Breast epithelium (tissue), 4 donors: Measurements from ENCODE around the gene TRIM28. TPM values are rescaled to one million over a fixed set of nuclear protein-coding genes. Genes with fewer than 3 reads are reported as not detected.

ENCODE experiments used
- DNase-seq, 2 donors: peaks; one replicate each; pipeline ENCODE4 v3.0.0-alpha.2; 2019; ENCODE audit warnings: low spot score in 2 of 2
- H3K27ac ChIP-seq, 2 donors: fragments of 200-600 bp; sonication (generic) in 1 of 2; one replicate each; pipeline ENCODE4 v1.5.1; 2016 to 2019; ENCODE audit warnings: mild to moderate bottlenecking in 1 of 2
- H3K27me3 ChIP-seq, 2 donors: fragments of 200-600 bp; sonication (generic) in 1 of 2; one replicate each; pipeline versions ENCODE4 v1.5.1 to v1.6.0; 2017 to 2019; ENCODE audit warnings: control low read depth in 1 of 2, mild to moderate bottlenecking in 1 of 2
- H3K36me3 ChIP-seq: fragments of 200-600 bp; one replicate; pipeline ENCODE4 v1.5.1; 2019
- H3K4me1 ChIP-seq, 2 donors: fragments of 200-600 bp; sonication (generic); one replicate each; pipeline ENCODE4 v1.5.1; 2016 to 2019; ENCODE audit warnings: control low read depth in 1 of 2
- H3K4me3 ChIP-seq, 3 donors: fragments of 200-600 bp; sonication (generic); 1 replicate in 2 of 3; 2 replicates in 1 of 3; pipeline ENCODE4 v1.5.1; 2016 to 2019; ENCODE audit warnings: mild to moderate bottlenecking in 3 of 3, moderate library complexity in 2 of 3
- H3K9me3 ChIP-seq, 2 donors: fragments of 200-600 bp; sonication (generic) in 1 of 2; one replicate each; pipeline ENCODE4 v1.5.1; 2016 to 2019; ENCODE audit warnings: control low read depth in 1 of 2
- POLR2A ChIP-seq: fragments of 450-650 bp; IDR thresholded peaks from one replicate; pipeline ENCODE4 v1.6.1; 2016; ENCODE audit warnings: antibody characterized with exemption, mild to moderate bottlenecking, moderate library complexity
- POLR2AphosphoS5 ChIP-seq, 3 donors: sonication (generic); formaldehyde crosslinking; IDR thresholded peaks; one replicate each; pipeline ENCODE4 v1.6.1; 2017; ENCODE audit warnings: antibody characterized with exemption in 3 of 3
- intact Hi-C: fragments of 100-400 bp; cut with DNase I; formaldehyde crosslinking; loops from one replicate; pipeline ENCODE4 v1.15.1; 2023; ENCODE audit warnings: low total_unique reads
- total RNA-seq, 3 donors: library from RNA; depleted of rRNA; stranded (reverse); fragments of >200 nt; gene quantifications; one replicate each; pipeline ENCODE4 v1.1.0, GENCODE V29; 2016
- TF ChIP-seq, protein P1 (sequence below), 3 donors: fragments of 450-650 bp; IDR thresholded peaks; one replicate each; pipeline ENCODE4 v1.5.1; 2016 to 2017; ENCODE audit warnings: antibody characterized with exemption in 3 of 3, mild to moderate bottlenecking in 3 of 3, moderate library complexity in 3 of 3

Gene TRIM28
- total RNA-seq, 3 donors from 2014 or later: 110 to 190 (median 173) TPM

DNA sequence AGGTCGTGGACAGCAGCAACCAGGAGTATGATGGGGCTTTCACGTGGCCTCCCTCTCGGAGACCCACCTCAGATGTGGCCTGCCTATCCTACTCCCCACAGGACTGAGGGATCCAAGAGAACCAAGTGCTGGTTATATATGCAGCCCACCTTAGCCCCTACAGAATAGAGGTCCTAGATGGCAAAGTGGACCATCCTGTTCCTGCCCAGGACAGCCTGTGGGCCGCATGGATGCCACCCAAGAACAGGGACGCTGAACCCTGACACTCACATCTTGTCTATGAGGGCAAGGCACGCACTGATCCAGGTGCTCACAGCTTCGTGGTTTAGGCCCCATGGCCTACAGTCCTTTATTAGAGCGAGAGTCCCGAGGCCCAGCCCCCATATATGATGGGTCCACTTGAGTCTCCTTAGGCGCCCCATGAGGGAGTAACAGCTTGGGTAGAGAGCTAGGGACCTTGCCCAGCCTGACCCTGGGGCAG, 30.6 kb upstream of the TRIM28 start:
- intact Hi-C loops: no loop called here
- no peak for TF ChIP-seq POLR2AphosphoS5 (IDR thresholded peaks at IDR 0.05)
- TF ChIP-seq POLR2A: no peak
- TF ChIP-seq, protein P1, sequence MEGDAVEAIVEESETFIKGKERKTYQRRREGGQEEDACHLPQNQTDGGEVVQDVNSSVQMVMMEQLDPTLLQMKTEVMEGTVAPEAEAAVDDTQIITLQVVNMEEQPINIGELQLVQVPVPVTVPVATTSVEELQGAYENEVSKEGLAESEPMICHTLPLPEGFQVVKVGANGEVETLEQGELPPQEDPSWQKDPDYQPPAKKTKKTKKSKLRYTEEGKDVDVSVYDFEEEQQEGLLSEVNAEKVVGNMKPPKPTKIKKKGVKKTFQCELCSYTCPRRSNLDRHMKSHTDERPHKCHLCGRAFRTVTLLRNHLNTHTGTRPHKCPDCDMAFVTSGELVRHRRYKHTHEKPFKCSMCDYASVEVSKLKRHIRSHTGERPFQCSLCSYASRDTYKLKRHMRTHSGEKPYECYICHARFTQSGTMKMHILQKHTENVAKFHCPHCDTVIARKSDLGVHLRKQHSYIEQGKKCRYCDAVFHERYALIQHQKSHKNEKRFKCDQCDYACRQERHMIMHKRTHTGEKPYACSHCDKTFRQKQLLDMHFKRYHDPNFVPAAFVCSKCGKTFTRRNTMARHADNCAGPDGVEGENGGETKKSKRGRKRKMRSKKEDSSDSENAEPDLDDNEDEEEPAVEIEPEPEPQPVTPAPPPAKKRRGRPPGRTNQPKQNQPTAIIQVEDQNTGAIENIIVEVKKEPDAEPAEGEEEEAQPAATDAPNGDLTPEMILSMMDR (IDR thresholded peaks at IDR 0.05): no peak
- H3K4me1 ChIP-seq: peaks cover 7 to 14% of the 10 kb centered on the region in 2 donors
- peak overlapping the region; percentile 85 to 90 for H3K27ac ChIP-seq
- peak overlapping the region in 2 of 3 donors; percentile 54 to 70 for H3K4me3 ChIP-seq
- H3K9me3 ChIP-seq: no peaks in the 10 kb centered on the region
- H3K27me3 ChIP-seq: no peaks in the 10 kb centered on the region
- no peak for DNase-seq
- H3K36me3 ChIP-seq: no peaks in the 10 kb centered on the region

DNA sequence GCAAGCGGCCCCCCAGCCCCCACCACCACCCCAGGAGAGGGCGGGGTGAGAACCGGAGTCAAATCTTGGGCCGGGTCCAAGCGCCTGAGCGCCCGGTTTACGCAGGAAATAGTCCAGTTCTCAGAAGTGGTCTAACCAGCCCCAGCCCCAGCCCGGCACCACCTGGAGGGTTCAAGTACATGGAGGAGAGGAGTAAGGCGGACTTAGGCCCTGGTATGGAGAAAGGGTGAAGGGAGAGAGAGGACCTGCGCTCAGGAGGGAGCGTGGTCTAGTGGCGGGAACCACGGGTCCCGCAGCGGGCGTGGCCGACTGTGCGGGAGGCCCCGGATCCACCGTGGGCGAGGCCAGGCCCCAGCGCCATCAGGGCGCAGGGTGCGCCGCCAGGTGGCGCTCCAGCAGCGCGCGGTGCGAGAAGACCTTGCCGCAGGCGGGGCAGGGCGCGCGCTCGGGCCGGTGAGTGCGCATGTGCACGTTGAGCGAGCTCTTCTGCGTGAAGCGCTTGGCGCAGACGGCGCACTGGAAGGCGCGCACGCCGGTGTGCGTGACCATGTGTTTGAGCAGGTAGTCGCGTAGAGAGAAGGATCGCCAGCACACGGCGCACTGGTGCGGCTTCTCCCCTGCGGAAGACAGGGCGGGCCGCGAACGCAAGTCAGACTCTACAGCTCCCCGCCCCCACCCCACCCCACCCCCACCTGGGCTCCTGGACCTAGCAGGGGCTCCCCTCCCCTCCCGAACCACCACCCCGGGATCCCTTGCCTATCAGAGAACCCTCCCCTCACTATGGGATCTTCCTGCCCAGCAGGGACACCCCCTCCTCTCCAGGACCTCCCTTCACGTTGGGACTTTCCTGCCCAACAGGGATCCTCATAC, 29.9 kb upstream of the TRIM28 start:
- H3K27ac ChIP-seq: peak overlapping the region; percentile 85 to 90
- no peaks in the 10 kb centered on the region for H3K36me3 ChIP-seq
- H3K27me3 ChIP-seq: no peaks in the 10 kb centered on the region
- H3K4me1 ChIP-seq: peaks cover 9 to 21% of the 10 kb centered on the region in 2 donors
- TF ChIP-seq POLR2A (no peak), POLR2AphosphoS5 (IDR thresholded peaks at IDR 0.05) (peak; percentile 66 to 81 (median 74))
- TF ChIP-seq, protein P1 (IDR thresholded peaks at IDR 0.05): peak; percentile 71 to 93 (median 74)
- peak overlapping the region; percentile 31 to 70 (median 54) for H3K4me3 ChIP-seq
- H3K9me3 ChIP-seq: no peaks in the 10 kb centered on the region
- intact Hi-C loops: no loop called here
- DNase-seq: peak; percentile 75 to 91

DNA sequence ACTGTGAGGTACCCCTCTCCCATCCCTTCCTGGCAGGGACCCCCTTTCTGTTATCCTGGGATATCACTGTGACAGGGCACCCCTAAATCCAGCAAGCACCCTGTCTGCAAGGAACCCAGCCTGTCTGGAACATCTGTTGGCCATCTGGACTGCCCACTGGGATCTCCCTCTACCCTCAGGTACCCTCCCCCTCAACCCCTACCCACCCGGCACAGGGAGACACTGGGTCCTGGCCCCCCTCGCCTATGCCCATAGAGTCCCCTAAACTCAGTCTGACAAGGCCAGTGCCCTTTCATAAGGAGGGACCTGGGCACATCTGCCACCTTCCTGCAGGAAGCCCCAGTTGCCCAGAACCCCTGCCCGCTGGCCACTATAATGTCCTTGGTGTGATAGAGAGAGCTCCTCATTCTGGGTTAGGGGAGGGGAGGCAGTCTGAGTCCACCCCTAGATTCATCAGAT, 29.3 kb upstream of the TRIM28 start:
- TF ChIP-seq, protein P1 (IDR thresholded peaks at IDR 0.05): no peak
- TF ChIP-seq POLR2A: no peak

DNA sequence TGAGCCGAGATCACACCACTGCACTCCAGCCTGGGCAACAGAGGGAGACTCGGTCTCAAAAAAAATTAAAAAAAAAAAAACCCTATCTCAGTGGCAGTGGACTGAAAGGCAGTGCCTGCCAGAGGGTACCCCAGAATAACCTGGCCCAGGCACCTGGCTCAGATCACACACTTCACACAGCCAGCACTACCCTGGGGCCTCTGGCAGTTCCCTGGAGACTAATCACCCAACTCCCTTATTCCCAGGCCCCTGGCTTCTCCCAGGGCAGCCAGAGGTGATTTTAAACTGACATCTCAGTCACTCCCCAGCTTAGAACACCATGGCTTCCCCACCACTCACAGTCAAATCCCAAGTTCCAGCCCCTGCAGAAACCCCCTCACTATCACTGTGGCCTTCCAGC, 28.6 kb upstream of the TRIM28 start:
- Histone ChIP-seq H3K4me1 (peaks cover 9 to 21% of the 10 kb centered on the region in 2 donors), H3K4me3 (no peak overlapping the region), H3K36me3 (no peaks in the 10 kb centered on the region), H3K27ac (no peak overlapping the region), H3K27me3 (no peaks in the 10 kb centered on the region), H3K9me3 (no peaks in the 10 kb centered on the region)
- TF ChIP-seq, protein P1 (IDR thresholded peaks at IDR 0.05): no peak
- TF ChIP-seq POLR2AphosphoS5 (IDR thresholded peaks at IDR 0.05) (no peak), POLR2A (no peak)
- no peak for DNase-seq
- intact Hi-C loops: no loop called here

More for the DNA sequence above, 29.3 kb upstream of the TRIM28 start:
- Histone ChIP-seq H3K9me3 (no peaks in the 10 kb centered on the region), H3K27ac (peak overlapping the region; percentile 85 to 90), H3K27me3 (no peaks in the 10 kb centered on the region), H3K4me3 (peak overlapping the region; percentile 31 to 70 (median 54)), H3K36me3 (no peaks in the 10 kb centered on the region), H3K4me1 (peaks cover 9 to 21% of the 10 kb centered on the region in 2 donors)
- DNase-seq: no peak
- intact Hi-C loops: no loop called here

DNA sequence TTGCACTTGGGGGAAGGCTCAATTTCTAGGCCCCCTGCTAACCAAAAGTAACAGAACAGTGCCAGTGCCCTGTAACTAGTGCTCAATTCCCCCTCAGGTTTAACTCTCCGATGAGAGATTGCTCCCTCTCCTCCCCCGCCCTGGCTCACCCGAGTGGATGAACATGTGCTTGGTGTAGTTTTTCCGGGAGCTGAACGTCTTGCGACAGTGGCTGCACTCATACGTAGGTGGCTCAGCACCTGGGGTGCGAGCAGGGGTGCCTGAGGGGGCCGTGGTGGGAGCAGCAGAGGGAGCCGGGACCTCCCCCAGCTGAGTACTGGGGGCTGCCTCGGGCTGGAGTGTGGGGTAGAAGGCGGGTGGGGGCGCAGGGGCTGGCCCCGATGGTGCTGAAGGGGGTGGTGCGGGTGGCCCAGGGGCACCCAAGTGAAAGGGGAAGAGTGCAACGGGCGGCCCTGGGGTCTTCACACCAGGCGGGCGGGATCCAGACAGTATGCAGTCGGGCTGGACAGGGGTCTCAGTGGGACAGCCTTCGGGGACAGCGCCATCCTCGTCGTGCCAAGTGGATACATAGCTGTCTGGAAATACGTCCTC, 27.5 kb upstream of the TRIM28 start:
- Histone ChIP-seq H3K9me3 (no peaks in the 10 kb centered on the region), H3K4me1 (peaks cover 9 to 21% of the 10 kb centered on the region in 2 donors), H3K36me3 (no peaks in the 10 kb centered on the region), H3K4me3 (no peak overlapping the region), H3K27me3 (no peaks in the 10 kb centered on the region), H3K27ac (no peak overlapping the region)
- DNase-seq: no peak
- intact Hi-C loops: no loop called here
- TF ChIP-seq POLR2AphosphoS5 (IDR thresholded peaks at IDR 0.05): no peak
- TF ChIP-seq, protein P1 (IDR thresholded peaks at IDR 0.05): no peak
- TF ChIP-seq POLR2A: no peak
